Stomach (tissue), 4 donors: ENCODE data around the gene ARHGEF4.

Source experiments
- CTCF ChIP-seq, 7 experiments: fragments of 450-650 bp in 4 of 7; fragments of 200-600 bp in 3 of 7; sonication (generic) in 3 of 7; IDR thresholded peaks; one replicate each; pipeline ENCODE4 v1.5.1; 2016 to 2019; ENCODE audit warnings: antibody characterized with exemption in 7 of 7, control low read depth in 2 of 7, mild to moderate bottlenecking in 1 of 7
- EP300 ChIP-seq: sonication (generic); formaldehyde crosslinking; IDR thresholded peaks from one replicate; pipeline ENCODE4 v1.6.1; 2017; ENCODE audit warnings: antibody characterized with exemption
- POLR2A ChIP-seq, 4 donors: fragments of 450-650 bp; IDR thresholded peaks; one replicate each; pipeline ENCODE4 v1.6.1; 2016; ENCODE audit warnings: antibody characterized with exemption in 4 of 4, control low read depth in 2 of 4, mild to moderate bottlenecking in 1 of 4, moderate library complexity in 1 of 4
- POLR2AphosphoS5 ChIP-seq, 3 donors: sonication (generic); formaldehyde crosslinking; IDR thresholded peaks; one replicate each; pipeline ENCODE4 v1.6.1; 2016; ENCODE audit warnings: antibody characterized with exemption in 3 of 3

DNA sequence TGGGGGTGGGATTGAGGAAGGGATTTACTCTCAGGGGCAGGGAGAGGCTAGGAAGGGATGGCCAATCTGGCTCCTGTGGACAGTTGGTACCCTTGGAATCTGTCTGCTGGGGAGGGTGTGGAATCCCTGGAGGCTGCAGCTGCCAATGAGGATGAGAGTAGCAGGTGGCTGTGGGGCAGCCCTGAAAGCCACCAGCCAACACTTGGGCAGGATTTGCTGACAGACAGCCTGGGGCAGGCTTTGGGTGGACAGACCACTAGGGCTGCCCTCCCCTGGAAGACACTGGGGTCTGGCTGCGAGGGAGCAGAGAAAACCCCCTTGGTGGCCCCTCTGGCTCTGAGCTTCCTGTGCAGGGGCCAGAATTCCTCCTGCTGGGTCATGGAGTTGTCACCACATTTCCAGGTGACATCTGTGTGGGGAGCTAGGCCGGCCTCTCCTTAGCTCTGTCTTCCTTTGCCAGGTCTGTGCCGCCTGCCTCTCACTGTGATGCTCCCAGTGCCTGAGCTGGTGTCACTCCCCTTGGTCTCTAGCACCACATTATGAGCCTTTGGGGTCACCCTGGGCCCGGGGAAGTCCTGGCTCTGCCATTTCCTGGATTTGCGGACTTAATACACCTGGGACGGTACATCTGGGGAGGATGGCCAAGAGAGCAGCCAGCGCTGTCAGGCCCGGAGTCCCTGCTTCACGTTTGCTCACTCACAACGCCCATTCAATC, 13.4 kb upstream of the ARHGEF4 start:
- no peak for TF ChIP-seq POLR2AphosphoS5 (IDR thresholded peaks at IDR 0.05)
- TF ChIP-seq CTCF (IDR thresholded peaks at IDR 0.05): no peak
- no peak for TF ChIP-seq POLR2A (IDR thresholded peaks at IDR 0.05)
- no peak for TF ChIP-seq EP300
